Measurements from ENCODE around the gene NSL1. TPM values are rescaled to one million over a fixed set of nuclear protein-coding genes. Genes with fewer than 3 reads are reported as not detected.

NSL1 gene
- total and polyA plus RNA-seq, 2 donors (not counting 1 experiment from before 2014, with no cell fraction given): 20.5 to 45.9 TPM

GRCh38 chr1:212722270-212722957 is 69.2 kb downstream of the NSL1 start:
- ChIA-PET CTCF (interaction anchor here (1.0 kb wide), 1 partner anchor 57 kb away, joined by 3 read pairs; no protein-coding TSS in a partner anchor), POLR2A (interaction anchor here (0.7 kb wide), 1 partner anchor 27 kb away, joined by 10 read pairs; no protein-coding TSS in a partner anchor)
- no peak overlapping the region for H3K27ac Mint-ChIP-seq
- Histone ChIP-seq H3K9ac (ENCODE audit: low read length) (no peak overlapping the region), H3K4me3 (ENCODE audit: control extremely low read depth in 1 of 5, extremely low read depth in 1 of 5, insufficient read depth in 1 of 5, low read depth in 2 of 5, low read length in 4 of 5) (no peak overlapping the region), H3K79me2 (ENCODE audit: control insufficient read depth, insufficient read depth, low read length) (no peaks in the 10 kb centered on the region), H3K4me2 (replicated peaks; ENCODE audit: low read depth, low read length, poor library complexity, severe bottlenecking) (no peak overlapping the region), H3K27me3 (replicated peaks in 1 of 4; ENCODE audit: control extremely low read depth in 1 of 4, control insufficient read depth in 3 of 4, insufficient read depth in 4 of 4, low read length in 3 of 4) (no peaks in the 10 kb centered on the region), H2AFZ (ENCODE audit: insufficient read depth, low read depth, low read length, poor library complexity, severe bottlenecking) (no peak overlapping the region), H3K4me1 (ENCODE audit: control insufficient read depth in 2 of 2, insufficient read depth in 2 of 2, low read length in 2 of 2) (no peaks in the 10 kb centered on the region), H3K9me3 (ENCODE audit: control extremely low read depth in 1 of 3, control insufficient read depth in 2 of 3, insufficient read depth in 1 of 3, low read length in 2 of 3) (peaks cover 0 to 5% (median 2%) of the 10 kb centered on the region in 3 donors), H3K36me3 (replicated peaks in 1 of 2; ENCODE audit: control extremely low read depth in 1 of 2, control insufficient read depth in 1 of 2, extremely low read depth in 1 of 2, insufficient read depth in 2 of 2, low read length in 1 of 2) (no peaks in the 10 kb centered on the region), H3K27ac (ENCODE audit: low read length in 2 of 2) (no peak overlapping the region), H4K20me1 (ENCODE audit: control insufficient read depth, insufficient read depth, low read length, poor library complexity, severe bottlenecking) (no peaks in the 10 kb centered on the region)
- no peak overlapping the region for H3K4me3 Mint-ChIP-seq
- H3K27me3 Mint-ChIP-seq: peaks cover 6% of the 10 kb centered on the region
- no peak for DNase-seq
- H3K4me1 Mint-ChIP-seq: no peaks in the 10 kb centered on the region
- WGBS (ENCODE audit: insufficient coverage): 56% methylated on average over 2 of the region's 3 CpGs
- ATAC-seq (ENCODE audit: low read depth): no peak
- no peak for TF ChIP-seq EZH2 (IDR thresholded peaks at IDR 0.05; ENCODE audit: borderline replicate concordance, insufficient read depth, low read depth, low read length, poor library complexity, severe bottlenecking)
- TF ChIP-seq, protein P1, sequence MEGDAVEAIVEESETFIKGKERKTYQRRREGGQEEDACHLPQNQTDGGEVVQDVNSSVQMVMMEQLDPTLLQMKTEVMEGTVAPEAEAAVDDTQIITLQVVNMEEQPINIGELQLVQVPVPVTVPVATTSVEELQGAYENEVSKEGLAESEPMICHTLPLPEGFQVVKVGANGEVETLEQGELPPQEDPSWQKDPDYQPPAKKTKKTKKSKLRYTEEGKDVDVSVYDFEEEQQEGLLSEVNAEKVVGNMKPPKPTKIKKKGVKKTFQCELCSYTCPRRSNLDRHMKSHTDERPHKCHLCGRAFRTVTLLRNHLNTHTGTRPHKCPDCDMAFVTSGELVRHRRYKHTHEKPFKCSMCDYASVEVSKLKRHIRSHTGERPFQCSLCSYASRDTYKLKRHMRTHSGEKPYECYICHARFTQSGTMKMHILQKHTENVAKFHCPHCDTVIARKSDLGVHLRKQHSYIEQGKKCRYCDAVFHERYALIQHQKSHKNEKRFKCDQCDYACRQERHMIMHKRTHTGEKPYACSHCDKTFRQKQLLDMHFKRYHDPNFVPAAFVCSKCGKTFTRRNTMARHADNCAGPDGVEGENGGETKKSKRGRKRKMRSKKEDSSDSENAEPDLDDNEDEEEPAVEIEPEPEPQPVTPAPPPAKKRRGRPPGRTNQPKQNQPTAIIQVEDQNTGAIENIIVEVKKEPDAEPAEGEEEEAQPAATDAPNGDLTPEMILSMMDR (IDR thresholded peaks at IDR 0.05): no peak
- H3K9me3 Mint-ChIP-seq (ENCODE audit: insufficient read depth): no peaks in the 10 kb centered on the region
- intact Hi-C loops (cut with micrococcal nuclease): no loop called here

Data from B cell (primary cell).